Loucy (cell line): ENCODE measurements around the gene ANOS1.

ENCODE experiments used
- H2AFZ ChIP-seq: fragments of 200-600 bp; sonication (generic); 2 replicates; pipeline ENCODE4 v1.6.0; 2016; ENCODE audit warnings: antibody characterized with exemption, mild to moderate bottlenecking, low read length, moderate library complexity
- H3F3A ChIP-seq: fragments of 200-600 bp; 2 replicates; pipeline ENCODE4 v1.6.0; 2016; ENCODE audit warnings: antibody characterized with exemption, low read depth, mild to moderate bottlenecking
- H3K27me3 ChIP-seq: fragments of 200-600 bp; sonication (generic); 2 replicates; pipeline ENCODE4 v1.6.1; 2014; ENCODE audit warnings: low read length, mild to moderate bottlenecking; ENCODE audit not compliant: insufficient read depth, poor library complexity, severe bottlenecking
- H3K36me3 ChIP-seq: fragments of 200-600 bp; sonication (generic); 2 replicates; pipeline ENCODE4 v1.6.1; 2016; ENCODE audit warnings: low read length; ENCODE audit not compliant: insufficient read depth
- H3K4me1 ChIP-seq: fragments of 200-600 bp; sonication (generic); 2 replicates; pipeline ENCODE4 v1.5.1; 2014; ENCODE audit warnings: low read length, mild to moderate bottlenecking; ENCODE audit not compliant: insufficient read depth, poor library complexity, severe bottlenecking
- H3K4me2 ChIP-seq: fragments of 200-600 bp; sonication (generic); 2 replicates; pipeline ENCODE4 v1.6.0; 2014; ENCODE audit warnings: antibody characterized with exemption, low read length, low read depth, mild to moderate bottlenecking; ENCODE audit not compliant: poor library complexity, severe bottlenecking
- H3K4me3 ChIP-seq: fragments of 200-600 bp; sonication (generic); 2 replicates; pipeline ENCODE4 v1.5.1; 2014; ENCODE audit warnings: low read length, mild to moderate bottlenecking, mixed read lengths; ENCODE audit not compliant: poor library complexity, severe bottlenecking
- H3K79me2 ChIP-seq: fragments of 200-600 bp; sonication (generic); 2 replicates; pipeline ENCODE4 v1.6.1; 2014; ENCODE audit warnings: low read length; ENCODE audit not compliant: insufficient read depth
- H3K9ac ChIP-seq: fragments of 200-600 bp; sonication (generic); 2 replicates; pipeline ENCODE4 v1.6.0; 2014; ENCODE audit warnings: mild to moderate bottlenecking, low read depth, low read length, moderate library complexity; ENCODE audit not compliant: poor library complexity, severe bottlenecking
- H3K9me2 ChIP-seq: fragments of 200-600 bp; sonication (generic); replicated peaks from 2 replicates; pipeline ENCODE4 v1.6.1; 2016; ENCODE audit warnings: low read depth, low read length, mixed read lengths
- H3K9me3 ChIP-seq: fragments of 200-600 bp; sonication (generic); 2 replicates; pipeline ENCODE4 v1.6.1; 2014; ENCODE audit warnings: mild to moderate bottlenecking, antibody characterized with exemption, low read length, low read depth; ENCODE audit not compliant: insufficient read depth
- H4K20me1 ChIP-seq: fragments of 200-600 bp; sonication (generic); 2 replicates; pipeline ENCODE4 v1.6.0; 2014; ENCODE audit warnings: antibody characterized with exemption, low read length, mild to moderate bottlenecking; ENCODE audit not compliant: insufficient read depth, poor library complexity, severe bottlenecking
- CTCF ChIP-seq: fragments of 200-600 bp; sonication (generic); conservative IDR thresholded peaks from 2 replicates; pipeline ENCODE4 v1.5.1; 2014; ENCODE audit warnings: mild to moderate bottlenecking, antibody characterized with exemption, low read length
- EZH2phosphoT487 ChIP-seq: fragments of 200-600 bp; IDR thresholded peaks from 2 replicates; pipeline ENCODE4 v1.6.1; 2018; ENCODE audit warnings: antibody characterized with exemption, mild to moderate bottlenecking, moderate library complexity, borderline replicate concordance

Gene ANOS1

GRCh38 chrX:8688776-8689175 is 43.2 kb downstream of the ANOS1 start:
- H3K9me3 ChIP-seq, result no peaks in the 10 kb centered on the region
- H3K36me3 ChIP-seq, result no peaks in the 10 kb centered on the region
- no peak overlapping the region for H3K9ac ChIP-seq
- H3K4me3 ChIP-seq, result no peak overlapping the region
- H3K9me2 ChIP-seq, result no peaks in the 10 kb centered on the region
- no peak overlapping the region for H2AFZ ChIP-seq
- no peak overlapping the region for H3K4me2 ChIP-seq
- TF ChIP-seq CTCF (no peak), EZH2phosphoT487 (no peak)
- H3F3A ChIP-seq, result no peaks in the 10 kb centered on the region
- no peaks in the 10 kb centered on the region for H3K4me1 ChIP-seq
- no peaks in the 10 kb centered on the region for H3K27me3 ChIP-seq
- H3K79me2 ChIP-seq, result no peaks in the 10 kb centered on the region
- no peaks in the 10 kb centered on the region for H4K20me1 ChIP-seq

- Histone ChIP-seq H3K9me2 (no peaks in the 10 kb centered on the region), H3F3A (no peaks in the 10 kb centered on the region), H3K36me3 (no peaks in the 10 kb centered on the region), H3K4me2 (no peak overlapping the region), H3K9me3 (no peaks in the 10 kb centered on the region), H3K79me2 (no peaks in the 10 kb centered on the region), H3K4me1 (no peaks in the 10 kb centered on the region), H4K20me1 (no peaks in the 10 kb centered on the region), H3K4me3 (no peak overlapping the region), H3K27me3 (no peaks in the 10 kb centered on the region), H2AFZ (no peak overlapping the region), H3K9ac (no peak overlapping the region)
- TF ChIP-seq CTCF (no peak), EZH2phosphoT487 (no peak)
Measured at GRCh38 chrX:8684201-8684965, 47.6 kb downstream of the ANOS1 start.

GRCh38 chrX:8683687-8684086 is 48.2 kb downstream of the ANOS1 start:
- Histone ChIP-seq H4K20me1 (no peaks in the 10 kb centered on the region), H3K4me2 (no peak overlapping the region), H2AFZ (no peak overlapping the region), H3K27me3 (no peaks in the 10 kb centered on the region), H3K4me3 (no peak overlapping the region), H3K9ac (no peak overlapping the region), H3K9me2 (no peaks in the 10 kb centered on the region), H3K4me1 (no peaks in the 10 kb centered on the region), H3F3A (no peaks in the 10 kb centered on the region), H3K79me2 (no peaks in the 10 kb centered on the region), H3K36me3 (no peaks in the 10 kb centered on the region), H3K9me3 (no peaks in the 10 kb centered on the region)
- TF ChIP-seq CTCF, result no peak
- TF ChIP-seq EZH2phosphoT487, result no peak
